GM12878 (cell line): ENCODE data around the gene SALL3.

Experiments used
- RAD21 ChIP-seq: IDR thresholded peaks from 2 replicates; pipeline ENCODE4 v1.6.1; 2011; ENCODE audit warnings: mild to moderate bottlenecking, low read depth, low read length, moderate library complexity; ENCODE audit not compliant: insufficient read depth
- SP1 ChIP-seq: IDR thresholded peaks from one replicate; pipeline ENCODE4 v1.6.1; 2011; ENCODE audit warnings: low read depth, low read length
- TF ChIP-seq, protein P1 (sequence below), 3 experiments: IDR thresholded peaks in 2 of 3; conservative IDR thresholded peaks in 1 of 3; 2 replicates each; pipeline ENCODE4 v1.5.1; 2011; ENCODE audit warnings: low read depth in 3 of 3, low read length in 3 of 3, mild to moderate bottlenecking in 3 of 3, control low read depth in 2 of 3, moderate library complexity in 2 of 3, inconsistent platforms in 1 of 3, mixed read lengths in 1 of 3; ENCODE audit not compliant: control insufficient read depth in 2 of 3, insufficient read depth in 1 of 3; ENCODE audit errors: extremely low read depth in 1 of 3

DNA sequence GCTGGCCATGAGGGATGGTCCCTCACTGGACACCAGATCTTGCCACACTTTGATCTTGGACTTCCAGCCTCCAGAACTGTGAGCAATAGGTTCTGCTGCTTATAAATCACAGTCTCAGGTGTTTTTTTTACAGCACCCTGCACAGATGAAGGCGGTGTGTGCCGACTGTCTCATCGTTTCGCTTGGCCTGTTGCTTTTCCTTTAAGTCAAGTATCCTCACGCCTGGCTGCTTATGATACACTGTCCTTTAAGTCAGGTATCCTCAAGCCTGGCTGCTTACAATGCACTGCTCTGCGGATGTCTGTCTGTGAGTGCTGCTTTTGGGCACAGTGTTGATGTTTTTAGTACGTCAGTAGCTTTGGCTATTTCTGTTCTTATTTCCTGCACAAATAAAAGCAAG lies 40.3 kb downstream of the SALL3 start:
- TF ChIP-seq SP1 = no peak
- TF ChIP-seq RAD21 = no peak
- TF ChIP-seq, protein P1, sequence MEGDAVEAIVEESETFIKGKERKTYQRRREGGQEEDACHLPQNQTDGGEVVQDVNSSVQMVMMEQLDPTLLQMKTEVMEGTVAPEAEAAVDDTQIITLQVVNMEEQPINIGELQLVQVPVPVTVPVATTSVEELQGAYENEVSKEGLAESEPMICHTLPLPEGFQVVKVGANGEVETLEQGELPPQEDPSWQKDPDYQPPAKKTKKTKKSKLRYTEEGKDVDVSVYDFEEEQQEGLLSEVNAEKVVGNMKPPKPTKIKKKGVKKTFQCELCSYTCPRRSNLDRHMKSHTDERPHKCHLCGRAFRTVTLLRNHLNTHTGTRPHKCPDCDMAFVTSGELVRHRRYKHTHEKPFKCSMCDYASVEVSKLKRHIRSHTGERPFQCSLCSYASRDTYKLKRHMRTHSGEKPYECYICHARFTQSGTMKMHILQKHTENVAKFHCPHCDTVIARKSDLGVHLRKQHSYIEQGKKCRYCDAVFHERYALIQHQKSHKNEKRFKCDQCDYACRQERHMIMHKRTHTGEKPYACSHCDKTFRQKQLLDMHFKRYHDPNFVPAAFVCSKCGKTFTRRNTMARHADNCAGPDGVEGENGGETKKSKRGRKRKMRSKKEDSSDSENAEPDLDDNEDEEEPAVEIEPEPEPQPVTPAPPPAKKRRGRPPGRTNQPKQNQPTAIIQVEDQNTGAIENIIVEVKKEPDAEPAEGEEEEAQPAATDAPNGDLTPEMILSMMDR (IDR thresholded peaks at IDR 0.05 in 2 of 3, conservative IDR thresholded peaks at IDR 0.05 in 1 of 3; ENCODE audit: control insufficient read depth in 2 of 3, extremely low read depth in 1 of 3, insufficient read depth in 1 of 3, low read depth in 3 of 3, low read length in 3 of 3) = no peak
